NT2/D1 (cell line): ENCODE measurements around the gene ADAMTS15.

Source experiments
- SUZ12 ChIP-seq: IDR thresholded peaks from 2 replicates; pipeline ENCODE4 v1.6.1; 2011; ENCODE audit not compliant: insufficient read length, insufficient read depth; ENCODE audit errors: extremely low read depth
- YY1 ChIP-seq: IDR thresholded peaks from 2 replicates; pipeline ENCODE4 v1.6.1; 2011; ENCODE audit not compliant: insufficient read length, insufficient read depth
- ZNF274 ChIP-seq: IDR thresholded peaks from 2 replicates; pipeline ENCODE4 v1.6.1; 2011; ENCODE audit warnings: mild to moderate bottlenecking, low read depth, low read length

- TF ChIP-seq ZNF274 (no peak), YY1 (no peak), SUZ12 (no peak)
Measured at GRCh38 chr11:130445788-130446187, 2.7 kb upstream of the ADAMTS15 start.
